Upper lobe of left lung (tissue), 6 donors: Measurements from ENCODE around the gene SAMD4A. TPM values are rescaled to one million over a fixed set of nuclear protein-coding genes. Genes with fewer than 3 reads are reported as not detected.
A peak's percentile ranks its signal among the peaks of the same experiment; 100 is the strongest.

Experiments used
- ATAC-seq, 2 donors: fragments of 200-7000 bp; cut with Tn5 transposase; one replicate each; pipeline ENCODE4 v1.9.1; 2022; ENCODE audit warnings: mild to moderate bottlenecking in 2 of 2, moderate library complexity in 2 of 2; ENCODE audit not compliant: low FRiP score in 2 of 2
- DNase-seq, 2 donors: peaks; one replicate each; pipeline ENCODE4 v3.0.0-alpha.2; 2019 to 2020
- H3K27ac ChIP-seq, 4 donors: fragments of 200-600 bp; sonication (generic); one replicate each; pipeline ENCODE4 v1.5.1; 2016 to 2019
- H3K27me3 ChIP-seq, 4 donors: fragments of 200-600 bp; sonication (generic); one replicate each; pipeline ENCODE4 v1.5.1; 2017 to 2019
- H3K36me3 ChIP-seq, 4 donors: fragments of 200-600 bp; sonication (generic); one replicate each; pipeline ENCODE4 v1.5.1; 2016 to 2019
- H3K4me1 ChIP-seq, 4 donors: fragments of 200-600 bp; sonication (generic); one replicate each; pipeline ENCODE4 v1.5.1; 2018 to 2019
- H3K4me3 ChIP-seq, 4 donors: fragments of 200-600 bp; sonication (generic); one replicate each; pipeline ENCODE4 v1.5.1; 2017 to 2019; ENCODE audit warnings: mild to moderate bottlenecking in 2 of 4, moderate library complexity in 1 of 4
- H3K9me3 ChIP-seq, 4 donors: fragments of 200-600 bp; sonication (generic); one replicate each; pipeline ENCODE4 v1.5.1; 2018 to 2019
- EP300 ChIP-seq, 4 donors: sonication (generic); formaldehyde crosslinking; IDR thresholded peaks; one replicate each; pipeline ENCODE4 v1.5.1; 2017; ENCODE audit warnings: antibody characterized with exemption in 4 of 4, control low read depth in 2 of 4
- POLR2A ChIP-seq, 4 donors: fragments of 450-650 bp; IDR thresholded peaks; one replicate each; pipeline ENCODE4 v1.5.1; 2016 to 2017; ENCODE audit warnings: antibody characterized with exemption in 4 of 4, mild to moderate bottlenecking in 2 of 4
- POLR2AphosphoS5 ChIP-seq, 2 donors: sonication (generic); formaldehyde crosslinking; IDR thresholded peaks; one replicate each; pipeline ENCODE4 v1.5.1; 2017; ENCODE audit warnings: antibody characterized with exemption in 2 of 2
- WGBS, 2 donors: methylation state at CpG; one replicate each; pipeline ENCODE4 v1.1.5; 2017 to 2018; 5-methylcytosine and 5-hydroxymethylcytosine counted together
- total RNA-seq, 6 donors: library from RNA; depleted of rRNA in 4 of 6; stranded (reverse); fragments of >200 nt in 4 of 6; gene quantifications; one replicate each; pipeline versions ENCODE4 v1.1.0 to v1.2.1, GENCODE V29; 2016 to 2021
- TF ChIP-seq, protein P1 (sequence below), 6 experiments: fragments of 450-650 bp in 4 of 6; fragments of 200-600 bp in 2 of 6; sonication (generic) in 2 of 6; IDR thresholded peaks; one replicate each; pipeline ENCODE4 v1.5.1; 2016 to 2019; ENCODE audit warnings: antibody characterized with exemption in 6 of 6
- donor health status: DM: no; HTN: no; CAD: no; lungs with moderate emphysema.
- donor health status: DM: no; HTN: yes; CAD: no; lungs with severe emphysema.

The SAMD4A gene
- total RNA-seq, 6 donors from 2014 or later, result 26.0 to 68.3 (median 37.0) TPM

GRCh38 chr14:54652188-54652587, 85.3 kb downstream of the SAMD4A start:
- peak overlapping the region in 2 of 4 donors; percentile 12 to 25 for H3K4me3 ChIP-seq
- DNase-seq (peak in 1 of 2 donors; percentile 88), ATAC-seq (peak; percentile 92 to 94)
- H3K27me3 ChIP-seq, result no peaks in the 10 kb centered on the region
- no peaks in the 10 kb centered on the region for H3K9me3 ChIP-seq
- 36 to 40% methylated on average over 6 of the region's 6 CpGs for WGBS, 2 donors
- TF ChIP-seq, protein P1, sequence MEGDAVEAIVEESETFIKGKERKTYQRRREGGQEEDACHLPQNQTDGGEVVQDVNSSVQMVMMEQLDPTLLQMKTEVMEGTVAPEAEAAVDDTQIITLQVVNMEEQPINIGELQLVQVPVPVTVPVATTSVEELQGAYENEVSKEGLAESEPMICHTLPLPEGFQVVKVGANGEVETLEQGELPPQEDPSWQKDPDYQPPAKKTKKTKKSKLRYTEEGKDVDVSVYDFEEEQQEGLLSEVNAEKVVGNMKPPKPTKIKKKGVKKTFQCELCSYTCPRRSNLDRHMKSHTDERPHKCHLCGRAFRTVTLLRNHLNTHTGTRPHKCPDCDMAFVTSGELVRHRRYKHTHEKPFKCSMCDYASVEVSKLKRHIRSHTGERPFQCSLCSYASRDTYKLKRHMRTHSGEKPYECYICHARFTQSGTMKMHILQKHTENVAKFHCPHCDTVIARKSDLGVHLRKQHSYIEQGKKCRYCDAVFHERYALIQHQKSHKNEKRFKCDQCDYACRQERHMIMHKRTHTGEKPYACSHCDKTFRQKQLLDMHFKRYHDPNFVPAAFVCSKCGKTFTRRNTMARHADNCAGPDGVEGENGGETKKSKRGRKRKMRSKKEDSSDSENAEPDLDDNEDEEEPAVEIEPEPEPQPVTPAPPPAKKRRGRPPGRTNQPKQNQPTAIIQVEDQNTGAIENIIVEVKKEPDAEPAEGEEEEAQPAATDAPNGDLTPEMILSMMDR (IDR thresholded peaks at IDR 0.05), result no peak
- TF ChIP-seq POLR2AphosphoS5 (IDR thresholded peaks at IDR 0.05), result peak; percentile 78 to 80
- peak in 2 of 4 donors; percentile 65 to 85 for TF ChIP-seq EP300 (IDR thresholded peaks at IDR 0.05)
- H3K27ac ChIP-seq, result peak overlapping the region; percentile 80 to 85 (median 84)
- H3K36me3 ChIP-seq, result no peaks in the 10 kb centered on the region
- H3K4me1 ChIP-seq, result peaks cover 41 to 53% (median 48%) of the 10 kb centered on the region in 4 donors

DNA sequence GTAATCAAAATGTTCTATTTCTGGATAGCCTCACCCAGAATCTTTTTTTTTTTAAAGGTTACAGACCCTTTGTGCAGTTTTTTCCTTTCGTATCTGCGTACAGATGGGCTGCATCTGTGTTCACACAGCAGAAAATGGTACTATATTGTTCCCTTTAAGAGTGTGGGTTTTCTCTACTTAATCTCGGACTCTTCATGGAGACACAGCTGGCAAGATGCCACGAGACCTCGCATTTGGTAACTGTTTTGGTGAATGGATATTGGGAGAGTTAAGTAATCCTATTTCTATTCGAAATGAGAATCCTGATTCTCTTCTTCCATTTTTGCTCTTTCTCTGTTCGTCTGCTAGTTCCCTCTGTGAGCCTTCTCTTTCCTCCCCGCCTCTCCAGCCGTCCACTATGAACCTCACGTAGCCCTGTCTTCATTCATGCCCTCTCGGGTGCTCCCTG, 85.7 kb downstream of the SAMD4A start:
- Histone ChIP-seq H3K27ac (peak overlapping the region; percentile 80 to 85 (median 84)), H3K36me3 (no peaks in the 10 kb centered on the region), H3K9me3 (no peaks in the 10 kb centered on the region), H3K4me3 (peak overlapping the region in 2 of 4 donors; percentile 12 to 25), H3K4me1 (peaks cover 41 to 53% (median 48%) of the 10 kb centered on the region in 4 donors), H3K27me3 (no peaks in the 10 kb centered on the region)
- 59 to 60% methylated on average over 11 of the region's 11 CpGs for WGBS, 2 donors
- peak; percentile 4 to 42 for ATAC-seq
- TF ChIP-seq, protein P1 (IDR thresholded peaks at IDR 0.05), result no peak
- TF ChIP-seq POLR2AphosphoS5 (IDR thresholded peaks at IDR 0.05) (no peak), EP300 (IDR thresholded peaks at IDR 0.05) (no peak), POLR2A (IDR thresholded peaks at IDR 0.05) (no peak)
- no peak for DNase-seq

DNA sequence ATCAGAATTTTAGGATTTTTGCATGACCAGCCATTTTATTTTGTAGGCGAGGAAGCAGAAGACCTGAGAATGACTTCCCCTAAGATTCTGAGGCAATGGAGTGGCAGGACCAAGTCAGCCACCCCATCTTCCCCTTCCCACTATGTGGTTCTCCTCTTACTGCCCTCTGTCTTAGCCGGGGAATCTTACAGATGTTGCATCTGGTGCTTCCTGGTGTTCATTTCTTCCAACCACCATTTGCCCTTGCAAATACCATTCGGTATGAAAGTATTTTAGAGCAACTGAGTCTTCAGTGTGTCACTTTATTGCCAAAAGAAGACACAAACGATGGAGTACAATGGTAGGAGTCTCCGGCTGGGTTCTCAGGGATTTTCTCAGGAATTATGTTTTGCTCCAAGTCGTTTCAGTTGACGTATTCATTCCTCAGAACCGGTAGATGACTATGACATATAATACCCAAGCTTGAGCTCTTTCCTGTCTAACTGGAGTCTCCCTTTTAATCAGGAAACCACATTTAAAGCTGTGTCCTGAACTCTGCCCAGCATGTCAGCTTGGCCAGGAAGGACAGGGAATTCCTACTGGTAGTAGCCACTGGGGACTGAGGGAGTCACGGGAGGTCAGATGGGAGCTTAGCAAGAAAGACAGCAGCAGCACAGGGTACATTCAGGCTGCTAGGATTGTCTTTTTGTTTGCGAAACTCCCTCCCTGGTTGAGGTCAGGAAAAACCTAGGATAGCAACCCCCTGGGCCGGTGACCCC, 87.0 kb downstream of the SAMD4A start:
- H3K27me3 ChIP-seq, result no peaks in the 10 kb centered on the region
- ATAC-seq (peak; percentile 3 to 12), DNase-seq (no peak)
- H3K9me3 ChIP-seq, result no peaks in the 10 kb centered on the region
- no peaks in the 10 kb centered on the region for H3K36me3 ChIP-seq
- peak overlapping the region; percentile 80 to 85 (median 84) for H3K27ac ChIP-seq
- H3K4me1 ChIP-seq, result peaks cover 41 to 53% (median 48%) of the 10 kb centered on the region in 4 donors
- no peak for TF ChIP-seq POLR2A (IDR thresholded peaks at IDR 0.05)
- TF ChIP-seq POLR2AphosphoS5 (IDR thresholded peaks at IDR 0.05), result peak; percentile 64 to 67
- peak in 1 of 4 donors; percentile 57 for TF ChIP-seq EP300 (IDR thresholded peaks at IDR 0.05)
- TF ChIP-seq, protein P1 (IDR thresholded peaks at IDR 0.05), result peak in 1 of 6 experiments; percentile 6
- WGBS, 2 donors, result 42 to 59% methylated on average over 11 of the region's 11 CpGs
- no peak overlapping the region for H3K4me3 ChIP-seq

- no peaks in the 10 kb centered on the region for H3K36me3 ChIP-seq
- H3K9me3 ChIP-seq, result no peaks in the 10 kb centered on the region
- peak overlapping the region in 3 of 4 donors; percentile 80 to 85 (median 82) for H3K27ac ChIP-seq
- H3K4me3 ChIP-seq, result no peak overlapping the region
- TF ChIP-seq, protein P1 (IDR thresholded peaks at IDR 0.05), result no peak
- TF ChIP-seq POLR2A (IDR thresholded peaks at IDR 0.05) (no peak), POLR2AphosphoS5 (IDR thresholded peaks at IDR 0.05) (no peak), EP300 (IDR thresholded peaks at IDR 0.05) (no peak)
- WGBS, 2 donors, result 65 to 71% methylated on average over 2 of the region's 2 CpGs
- H3K4me1 ChIP-seq, result peaks cover 41 to 48% (median 44%) of the 10 kb centered on the region in 4 donors
- H3K27me3 ChIP-seq, result no peaks in the 10 kb centered on the region
- ATAC-seq (no peak), DNase-seq (no peak)
Observed at GRCh38 chr14:54654605-54655004, 87.7 kb downstream of the SAMD4A start.
